GM12801 (cell line): Measurements from ENCODE around the gene NR2F1-AS1.

Experiments used
- TF ChIP-seq, protein P1 (sequence below): IDR thresholded peaks from one replicate; pipeline ENCODE4 v1.5.1; 2011; ENCODE audit warnings: control low read depth; ENCODE audit not compliant: insufficient read length; ENCODE audit errors: extremely low read depth

Gene NR2F1-AS1

DNA sequence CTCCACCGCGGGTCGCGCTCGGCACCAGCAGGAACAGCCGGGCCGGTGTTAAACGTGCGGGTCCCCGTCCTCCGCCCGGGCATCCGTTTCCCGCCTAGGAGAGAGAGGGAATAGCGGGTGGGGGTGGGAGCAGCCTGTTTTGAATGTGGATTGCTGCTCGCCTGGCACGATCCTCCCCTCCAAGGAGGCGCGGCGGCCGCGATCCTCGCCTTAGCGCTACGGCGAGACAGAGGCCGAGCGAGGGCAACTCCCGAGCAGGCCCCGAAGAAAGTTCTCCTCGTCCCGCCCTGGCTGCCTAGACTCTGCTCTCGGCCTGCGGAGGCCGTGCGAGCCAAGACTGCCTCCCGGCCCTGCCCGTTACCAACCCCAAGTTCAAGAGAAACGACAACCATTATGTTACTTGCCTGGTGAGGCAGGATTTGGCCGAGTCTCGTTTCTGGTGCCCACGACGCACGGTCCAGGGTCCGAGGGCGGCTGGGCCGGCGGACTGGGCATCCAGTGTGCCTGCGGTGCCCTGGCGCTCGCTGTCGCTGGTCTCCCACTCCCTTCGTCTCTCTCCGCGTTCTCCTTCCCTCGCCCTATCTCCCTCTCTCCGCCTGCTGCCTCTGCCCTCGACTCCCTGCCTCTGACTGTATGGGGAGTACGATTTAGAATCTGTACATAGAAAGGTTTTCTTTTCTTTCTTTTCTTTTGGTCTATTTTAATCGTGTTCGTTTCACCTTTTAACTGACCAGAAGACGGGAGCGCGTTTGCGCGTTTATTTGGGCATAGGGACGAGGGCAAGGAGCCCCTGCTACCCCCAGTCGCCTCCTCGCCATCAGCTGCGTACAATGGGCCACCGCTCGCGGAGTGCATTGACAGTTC is 724 bp downstream of the NR2F1-AS1 start:
- TF ChIP-seq, protein P1, sequence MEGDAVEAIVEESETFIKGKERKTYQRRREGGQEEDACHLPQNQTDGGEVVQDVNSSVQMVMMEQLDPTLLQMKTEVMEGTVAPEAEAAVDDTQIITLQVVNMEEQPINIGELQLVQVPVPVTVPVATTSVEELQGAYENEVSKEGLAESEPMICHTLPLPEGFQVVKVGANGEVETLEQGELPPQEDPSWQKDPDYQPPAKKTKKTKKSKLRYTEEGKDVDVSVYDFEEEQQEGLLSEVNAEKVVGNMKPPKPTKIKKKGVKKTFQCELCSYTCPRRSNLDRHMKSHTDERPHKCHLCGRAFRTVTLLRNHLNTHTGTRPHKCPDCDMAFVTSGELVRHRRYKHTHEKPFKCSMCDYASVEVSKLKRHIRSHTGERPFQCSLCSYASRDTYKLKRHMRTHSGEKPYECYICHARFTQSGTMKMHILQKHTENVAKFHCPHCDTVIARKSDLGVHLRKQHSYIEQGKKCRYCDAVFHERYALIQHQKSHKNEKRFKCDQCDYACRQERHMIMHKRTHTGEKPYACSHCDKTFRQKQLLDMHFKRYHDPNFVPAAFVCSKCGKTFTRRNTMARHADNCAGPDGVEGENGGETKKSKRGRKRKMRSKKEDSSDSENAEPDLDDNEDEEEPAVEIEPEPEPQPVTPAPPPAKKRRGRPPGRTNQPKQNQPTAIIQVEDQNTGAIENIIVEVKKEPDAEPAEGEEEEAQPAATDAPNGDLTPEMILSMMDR = no peak

DNA sequence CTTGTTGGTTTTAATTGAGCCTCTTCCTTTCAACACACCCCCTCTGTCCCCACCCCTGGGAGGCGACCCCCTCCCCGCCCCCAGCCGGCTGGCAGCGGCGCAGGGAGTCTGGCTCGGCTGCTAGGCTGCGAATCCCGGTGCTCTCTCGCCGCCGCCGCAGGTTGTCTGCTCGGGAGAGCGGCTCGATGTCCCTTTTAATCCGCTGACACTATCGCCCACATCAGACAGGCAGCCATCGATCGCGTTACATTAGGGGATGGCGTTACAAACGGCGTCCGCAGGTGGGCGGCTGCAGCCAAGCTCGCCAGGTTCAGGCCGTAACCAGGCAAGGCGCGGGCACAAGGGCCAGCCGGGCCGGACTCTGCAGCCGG is 1.3 kb downstream of the NR2F1-AS1 start:
- TF ChIP-seq, protein P1 = no peak

DNA sequence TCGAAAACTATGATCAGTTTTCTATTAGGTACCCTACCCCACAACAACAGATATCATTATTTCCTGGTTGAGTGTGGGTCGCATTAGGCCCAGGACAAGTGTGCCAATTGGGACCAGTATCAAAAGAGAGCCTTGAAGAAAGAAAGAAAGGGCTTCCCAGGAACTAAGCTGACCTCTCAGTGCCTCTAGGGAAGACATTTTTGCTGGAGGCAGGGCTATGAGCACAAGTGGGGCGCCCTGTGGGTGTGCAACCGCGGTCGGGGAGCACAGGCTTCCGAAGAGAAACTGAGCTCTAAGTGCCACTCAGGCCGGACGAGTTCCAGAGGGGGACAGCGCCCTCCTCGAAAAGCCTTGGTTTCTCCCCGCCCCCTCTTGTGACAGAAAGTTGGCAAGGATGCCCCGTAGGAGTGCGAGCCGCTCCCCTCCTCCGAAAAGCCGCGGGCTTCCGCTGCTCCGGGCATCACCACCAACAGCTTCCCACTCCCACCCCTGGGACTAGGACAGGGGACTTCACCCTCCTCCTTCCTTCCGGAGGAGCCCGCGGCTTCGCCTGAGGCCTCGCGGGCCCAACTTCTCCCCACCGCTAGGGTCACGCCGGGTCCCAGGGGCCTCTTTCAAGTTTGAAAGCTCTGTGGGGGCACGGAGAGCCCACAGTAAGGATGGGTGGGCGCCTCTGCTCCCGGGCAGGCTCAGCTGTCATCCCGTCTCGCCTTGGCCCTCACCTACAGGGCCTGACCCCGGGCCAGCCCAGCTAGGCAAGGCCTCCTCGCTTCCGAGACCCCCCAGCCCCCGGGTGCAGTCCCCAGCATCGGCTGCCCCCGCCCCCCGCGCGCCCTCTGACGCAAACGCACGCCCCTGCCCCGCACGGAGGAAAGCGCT is 2.0 kb downstream of the NR2F1-AS1 start:
- TF ChIP-seq, protein P1 = no peak

DNA sequence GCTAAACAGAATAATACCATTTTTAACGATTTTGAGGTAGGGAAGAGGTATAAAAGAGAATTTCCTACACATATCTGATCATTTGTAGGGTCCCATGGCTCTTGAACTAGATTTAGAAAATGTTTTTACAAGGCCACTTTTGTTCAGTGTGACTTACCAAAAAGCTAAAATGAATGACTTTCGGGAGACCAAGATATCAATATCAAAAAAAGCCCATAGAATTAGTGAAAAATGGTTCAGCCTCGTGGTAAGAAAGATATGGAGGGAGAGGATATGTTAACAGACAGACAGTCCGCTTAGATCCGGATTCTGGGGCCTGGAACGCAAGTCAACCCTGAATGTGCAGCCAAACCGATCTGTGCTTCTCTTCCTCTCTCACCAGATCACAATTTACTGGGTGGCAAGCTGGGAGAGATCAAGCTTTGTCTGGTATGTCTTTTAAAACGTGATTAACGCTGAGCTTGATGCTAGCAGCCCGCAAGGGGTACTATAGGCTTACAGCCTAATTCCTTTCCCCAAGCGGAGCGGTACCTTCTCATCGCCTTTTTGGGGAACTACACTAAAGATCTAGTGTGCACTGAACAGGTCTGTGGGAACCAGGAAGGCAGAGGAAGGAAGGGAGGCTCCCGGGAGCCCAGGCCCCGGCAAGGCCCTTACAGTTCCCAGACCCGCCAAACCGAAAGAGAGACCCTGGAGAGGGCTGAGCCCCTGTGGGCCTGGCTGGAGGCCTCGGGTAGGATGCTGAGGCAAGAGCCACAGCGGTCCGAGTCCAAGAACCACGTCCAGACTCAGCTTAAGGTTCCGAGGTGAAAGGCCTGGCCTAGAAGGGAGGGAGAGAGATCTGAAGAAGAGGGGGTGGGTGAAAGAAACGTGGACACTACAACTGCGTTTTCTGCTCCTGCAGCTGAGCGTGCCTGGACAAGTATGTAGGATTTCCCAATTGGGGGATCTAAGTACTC is 2.9 kb downstream of the NR2F1-AS1 start:
- TF ChIP-seq, protein P1 = no peak

DNA sequence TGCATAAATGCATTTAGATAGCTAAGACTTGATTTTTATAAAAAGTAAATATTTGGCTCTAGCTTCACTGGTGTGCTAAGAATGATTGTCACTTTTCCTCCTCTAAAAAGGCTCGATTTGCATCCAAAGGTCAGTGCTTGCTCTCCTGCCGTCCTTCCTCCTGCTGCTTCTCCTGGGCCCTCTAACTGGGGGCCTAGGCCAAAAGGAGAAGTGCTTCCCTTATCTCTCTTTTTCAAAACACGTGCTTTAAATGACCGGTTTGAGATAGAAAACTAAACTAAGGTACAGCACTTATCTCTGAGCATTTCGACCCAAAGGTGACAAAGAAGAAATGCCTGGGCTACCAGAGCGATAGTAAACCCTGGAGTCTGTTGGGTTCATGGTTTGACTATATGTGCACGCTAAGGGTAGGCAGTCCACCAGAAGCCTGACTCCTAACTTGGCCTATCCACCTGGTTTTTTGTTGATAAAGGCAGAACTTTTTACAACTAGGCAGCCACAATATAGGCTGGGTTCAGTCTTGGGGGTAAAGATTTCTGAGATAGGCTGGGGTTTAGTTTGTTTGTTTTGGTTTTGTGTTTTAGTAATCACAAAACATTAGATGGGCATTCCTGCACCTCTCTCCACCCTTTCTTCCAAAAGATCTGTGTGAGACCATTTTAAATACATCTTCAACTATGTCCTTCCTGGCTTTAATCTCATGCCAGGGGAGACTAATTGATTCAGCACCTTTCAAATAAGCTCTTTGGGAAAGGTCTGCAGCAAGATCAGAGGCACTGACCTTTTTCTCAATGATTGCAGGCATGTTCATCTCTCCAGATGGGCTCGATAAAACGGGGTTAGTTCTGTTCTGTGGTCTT is 3.8 kb downstream of the NR2F1-AS1 start:
- TF ChIP-seq, protein P1 = no peak

DNA sequence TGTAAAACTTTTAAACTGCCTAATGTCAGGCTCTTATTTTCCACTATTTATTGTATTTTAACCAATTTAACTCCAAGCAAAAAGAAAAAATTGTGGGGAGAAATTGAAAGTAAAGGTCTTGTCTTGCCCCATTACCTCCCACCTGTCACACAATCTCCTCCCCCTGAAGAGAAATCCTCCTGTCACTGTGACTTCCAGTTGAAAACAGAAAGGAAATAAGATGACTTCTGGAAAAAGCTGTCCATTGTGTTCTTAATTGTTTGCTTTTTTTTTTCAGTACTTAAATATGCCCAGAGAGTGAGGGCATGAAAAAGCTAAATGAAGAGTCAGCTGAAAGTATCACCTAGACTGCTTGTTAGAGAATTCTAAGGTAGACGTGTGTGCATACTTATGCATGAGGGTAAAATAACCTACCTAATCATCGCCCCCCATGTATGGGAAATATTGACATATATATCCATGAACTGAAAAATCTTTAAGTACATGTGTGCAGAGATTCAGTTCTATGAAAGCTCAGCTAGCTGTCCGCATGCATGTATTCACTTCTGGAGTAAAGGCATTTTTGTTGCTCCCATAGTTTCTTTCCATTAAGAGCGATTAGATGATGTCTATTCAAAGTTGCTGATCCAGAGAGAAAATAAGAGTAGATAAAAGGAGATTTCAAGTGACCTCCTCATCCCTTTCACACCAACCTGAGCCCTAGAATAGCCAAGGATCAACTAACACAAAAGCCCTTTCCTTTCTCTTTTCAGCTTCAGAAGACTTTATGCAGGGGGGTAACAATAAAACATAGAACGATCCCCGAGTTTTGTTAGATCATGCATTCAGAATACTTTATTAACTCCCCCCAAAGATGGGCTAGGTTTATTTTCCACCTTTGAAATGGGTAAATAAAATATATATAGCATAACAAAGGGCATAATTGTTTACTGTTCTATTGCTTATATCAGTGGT is 5.3 kb downstream of the NR2F1-AS1 start:
- TF ChIP-seq, protein P1 = no peak
